Measurements from ENCODE around the gene SKIDA1. TPM values are rescaled to one million over a fixed set of nuclear protein-coding genes. Genes with fewer than 3 reads are reported as not detected.

SKIDA1 gene
- total RNA-seq, 1 donor from 2014 or later: 2.7 TPM

DNA sequence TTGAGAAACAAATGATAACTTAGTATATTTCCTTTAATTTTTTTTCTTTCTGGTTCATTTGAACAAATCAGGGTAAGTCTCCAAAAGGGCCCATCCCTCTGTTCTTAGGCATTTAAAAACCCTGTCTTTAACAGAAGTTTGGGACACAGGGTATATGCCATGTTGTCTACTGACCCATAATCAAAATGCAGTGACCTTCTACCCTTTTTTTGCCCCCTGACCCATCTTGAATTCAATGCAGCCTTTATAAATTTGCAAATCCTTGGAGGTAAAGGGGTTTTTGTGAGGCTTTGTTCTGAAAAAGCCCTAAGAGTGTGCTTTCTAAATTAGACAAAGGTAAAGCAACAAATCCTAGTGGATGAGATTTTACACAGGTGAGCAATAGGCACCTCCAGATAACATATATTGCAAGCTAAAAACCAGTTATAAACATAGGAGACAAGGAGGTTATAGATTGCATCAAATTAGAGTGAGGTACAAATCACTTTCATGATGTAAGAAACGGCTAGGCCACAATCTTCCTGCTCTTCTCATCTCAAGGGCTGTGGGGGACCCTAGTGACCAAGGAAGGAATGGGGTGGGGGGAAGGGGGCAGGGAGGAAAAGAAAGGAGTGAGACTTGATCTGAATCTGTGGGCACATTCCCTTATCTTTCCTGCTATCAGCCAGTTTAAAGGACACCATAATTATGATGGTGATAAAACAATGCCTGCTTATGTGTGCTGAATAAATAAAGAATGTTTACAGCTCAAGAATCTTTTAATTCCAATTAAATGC lies 2.7 kb downstream of the SKIDA1 start:
- Histone ChIP-seq H3K36me3 (no peaks in the 10 kb centered on the region), H3K27ac (replicated peaks) (peak overlapping the region; percentile 99), H3K4me3 (peak overlapping the region; percentile 81), H3K9me3 (replicated peaks) (no peaks in the 10 kb centered on the region), H3K4me1 (peaks cover 68% of the 10 kb centered on the region), H3K27me3 (ENCODE audit: low read depth) (no peaks in the 10 kb centered on the region)
- intact Hi-C loops (cut with micrococcal nuclease): no loop called here
- no peak for DNase-seq
- TF ChIP-seq, protein P1, sequence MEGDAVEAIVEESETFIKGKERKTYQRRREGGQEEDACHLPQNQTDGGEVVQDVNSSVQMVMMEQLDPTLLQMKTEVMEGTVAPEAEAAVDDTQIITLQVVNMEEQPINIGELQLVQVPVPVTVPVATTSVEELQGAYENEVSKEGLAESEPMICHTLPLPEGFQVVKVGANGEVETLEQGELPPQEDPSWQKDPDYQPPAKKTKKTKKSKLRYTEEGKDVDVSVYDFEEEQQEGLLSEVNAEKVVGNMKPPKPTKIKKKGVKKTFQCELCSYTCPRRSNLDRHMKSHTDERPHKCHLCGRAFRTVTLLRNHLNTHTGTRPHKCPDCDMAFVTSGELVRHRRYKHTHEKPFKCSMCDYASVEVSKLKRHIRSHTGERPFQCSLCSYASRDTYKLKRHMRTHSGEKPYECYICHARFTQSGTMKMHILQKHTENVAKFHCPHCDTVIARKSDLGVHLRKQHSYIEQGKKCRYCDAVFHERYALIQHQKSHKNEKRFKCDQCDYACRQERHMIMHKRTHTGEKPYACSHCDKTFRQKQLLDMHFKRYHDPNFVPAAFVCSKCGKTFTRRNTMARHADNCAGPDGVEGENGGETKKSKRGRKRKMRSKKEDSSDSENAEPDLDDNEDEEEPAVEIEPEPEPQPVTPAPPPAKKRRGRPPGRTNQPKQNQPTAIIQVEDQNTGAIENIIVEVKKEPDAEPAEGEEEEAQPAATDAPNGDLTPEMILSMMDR (IDR thresholded peaks at IDR 0.05; ENCODE audit: borderline replicate concordance): no peak

DNA sequence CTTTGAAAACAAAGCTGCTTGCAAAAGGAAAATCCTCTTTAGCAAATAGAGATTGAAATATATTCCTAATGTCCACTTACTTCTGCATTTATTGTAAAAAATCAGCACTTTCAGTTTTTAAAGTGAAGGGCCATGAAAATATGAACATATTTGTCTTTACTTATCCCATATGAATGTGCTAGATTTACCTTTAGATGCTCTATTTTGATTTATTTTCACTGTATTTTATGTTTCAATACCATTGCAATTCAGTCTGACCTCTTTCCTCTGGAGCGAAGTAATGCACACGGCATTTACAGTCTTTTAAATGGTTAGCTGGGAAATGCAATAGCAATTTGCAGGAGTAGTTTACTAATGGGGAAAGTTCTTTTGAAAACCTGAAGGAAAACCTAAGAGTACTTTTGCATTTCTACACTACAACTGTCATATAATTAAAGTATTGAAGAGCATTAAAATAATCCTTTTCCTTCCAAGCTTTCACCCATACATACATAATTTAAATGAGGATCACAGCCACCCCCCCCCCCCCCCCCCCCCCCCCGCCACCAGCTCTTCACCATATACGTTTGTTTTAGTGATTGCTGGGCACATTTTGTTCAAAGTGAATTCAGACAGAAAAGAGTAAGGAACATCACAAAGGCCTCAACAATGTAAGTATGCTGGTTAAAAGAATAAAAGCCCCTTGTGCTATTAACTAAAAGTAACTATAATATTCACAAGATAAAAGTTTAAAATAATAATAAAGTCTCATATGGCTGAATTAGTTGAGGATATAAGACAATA lies 3.5 kb downstream of the SKIDA1 start:
- peak overlapping the region; percentile 99 for H3K27ac ChIP-seq (replicated peaks)
- H3K27me3 ChIP-seq (ENCODE audit: low read depth): no peaks in the 10 kb centered on the region
- H3K4me3 ChIP-seq: peak overlapping the region; percentile 35
- no peak for DNase-seq
- H3K9me3 ChIP-seq (replicated peaks): no peaks in the 10 kb centered on the region
- peaks cover 74% of the 10 kb centered on the region for H3K4me1 ChIP-seq
- intact Hi-C loops (cut with micrococcal nuclease): no loop called here
- H3K36me3 ChIP-seq: no peaks in the 10 kb centered on the region
- TF ChIP-seq, protein P1 (IDR thresholded peaks at IDR 0.05; ENCODE audit: borderline replicate concordance): no peak

DNA sequence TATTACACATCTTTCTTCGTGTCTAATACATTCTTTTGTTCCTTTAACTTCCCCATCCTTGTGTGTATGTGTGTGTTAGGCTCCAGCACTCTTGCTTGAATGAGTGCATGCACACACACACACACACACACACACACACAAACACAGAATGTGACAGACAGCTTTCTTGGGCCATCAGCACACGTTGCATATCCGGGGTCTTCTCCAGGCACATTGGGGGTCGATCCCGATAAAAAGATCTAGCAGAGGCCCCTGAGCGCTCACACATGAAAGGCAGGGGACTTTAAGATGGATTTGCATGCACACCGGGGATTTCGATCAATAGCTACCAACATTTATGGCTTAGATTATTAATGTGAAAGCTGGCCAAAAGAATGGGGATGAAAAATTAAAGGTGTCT lies 4.5 kb downstream of the SKIDA1 start:
- H3K27ac ChIP-seq (replicated peaks): peak overlapping the region; percentile 99
- no peak for DNase-seq
- TF ChIP-seq, protein P1 (IDR thresholded peaks at IDR 0.05; ENCODE audit: borderline replicate concordance): no peak
- no peaks in the 10 kb centered on the region for H3K9me3 ChIP-seq (replicated peaks)
- no peaks in the 10 kb centered on the region for H3K36me3 ChIP-seq
- H3K27me3 ChIP-seq (ENCODE audit: low read depth): no peaks in the 10 kb centered on the region
- intact Hi-C loops (cut with micrococcal nuclease): no loop called here
- peak overlapping the region; percentile 75 for H3K4me3 ChIP-seq
- H3K4me1 ChIP-seq: peaks cover 74% of the 10 kb centered on the region

DNA sequence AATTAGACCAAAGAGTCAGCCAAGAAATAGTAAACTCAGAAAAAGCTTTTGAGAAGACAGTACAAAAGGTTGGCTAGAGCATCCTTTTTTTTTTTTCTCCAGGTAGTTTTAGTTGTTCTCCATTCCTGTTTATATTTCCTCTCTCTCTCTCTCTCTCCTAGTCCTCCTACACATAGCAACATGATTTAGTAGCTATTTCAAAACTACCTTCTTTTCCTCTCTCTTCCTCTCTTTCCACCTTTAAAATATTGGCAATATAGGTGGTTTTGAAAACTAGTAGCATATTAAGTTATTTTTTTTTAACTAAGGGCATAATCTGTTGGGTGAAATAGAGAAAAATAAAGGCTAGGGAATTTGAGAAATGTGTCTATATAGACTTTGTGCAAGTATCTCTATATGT lies 5.0 kb downstream of the SKIDA1 start:
- Histone ChIP-seq H3K4me1 (peaks cover 75% of the 10 kb centered on the region), H3K9me3 (replicated peaks) (no peaks in the 10 kb centered on the region), H3K27ac (replicated peaks) (peak overlapping the region; percentile 99), H3K27me3 (ENCODE audit: low read depth) (no peaks in the 10 kb centered on the region), H3K4me3 (peak overlapping the region; percentile 75), H3K36me3 (no peaks in the 10 kb centered on the region)
- TF ChIP-seq, protein P1 (IDR thresholded peaks at IDR 0.05; ENCODE audit: borderline replicate concordance): no peak
- no peak for DNase-seq
- intact Hi-C loops (cut with micrococcal nuclease): no loop called here

DNA sequence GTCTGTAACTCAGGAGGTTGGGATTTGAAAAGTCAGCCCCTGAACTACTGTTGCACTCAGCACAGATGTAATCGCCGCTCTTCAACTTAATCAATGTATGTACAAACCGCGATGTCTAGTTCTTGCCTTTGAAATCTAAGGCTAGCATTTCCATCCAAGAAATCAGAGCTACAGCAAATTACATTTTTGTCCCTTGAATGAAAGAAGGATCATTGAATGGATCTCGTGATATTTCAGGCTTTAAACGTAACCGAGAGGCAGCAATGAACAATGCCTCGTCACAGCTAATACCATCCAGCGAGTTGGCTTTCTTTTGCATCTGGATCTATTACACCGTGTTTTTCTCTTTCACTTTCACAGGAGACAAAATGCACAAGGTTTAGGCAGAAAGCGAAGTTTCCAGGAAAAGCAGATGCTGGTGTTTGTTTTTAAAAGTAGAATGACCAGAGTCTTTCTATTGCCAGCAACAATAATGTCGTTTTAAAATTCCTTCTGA lies 5.5 kb downstream of the SKIDA1 start:
- Histone ChIP-seq H3K36me3 (no peaks in the 10 kb centered on the region), H3K27ac (replicated peaks) (peak overlapping the region; percentile 99), H3K27me3 (ENCODE audit: low read depth) (no peaks in the 10 kb centered on the region), H3K4me3 (peak overlapping the region; percentile 75), H3K9me3 (replicated peaks) (no peaks in the 10 kb centered on the region), H3K4me1 (peaks cover 73% of the 10 kb centered on the region)
- DNase-seq: no peak
- TF ChIP-seq, protein P1 (IDR thresholded peaks at IDR 0.05; ENCODE audit: borderline replicate concordance): no peak
- intact Hi-C loops (cut with micrococcal nuclease): no loop called here
